Stimulated activated CD4-positive, alpha-beta T cell treated with anti-CD3 and anti-CD28 coated beads, Interleukin-1b, Interleukin-23, amount 100 ng/mL, for 4 hours (primary cell): ENCODE measurements around the gene WWP2.

Experiments
- DNase-seq, 2 donors: peaks; one replicate each; pipeline ENCODE4 v3.0.0-alpha.2; 2020; ENCODE audit warnings: low read depth in 2 of 2

Gene WWP2

GRCh38 chr16:69889295-69889964, 127.3 kb downstream of the WWP2 start:
- DNase-seq: no peak

GRCh38 chr16:69890114-69890891, 128.2 kb downstream of the WWP2 start:
- no peak for DNase-seq

GRCh38 chr16:69890892-69891282, 128.8 kb downstream of the WWP2 start:
- DNase-seq: no peak

- DNase-seq: no peak
Measured at GRCh38 chr16:69892378-69892777, 130.2 kb downstream of the WWP2 start.

- DNase-seq: no peak
Measured at GRCh38 chr16:69893106-69893505, 131.0 kb downstream of the WWP2 start.

GRCh38 chr16:69894676-69895075, 132.5 kb downstream of the WWP2 start:
- no peak for DNase-seq

GRCh38 chr16:69903865-69904415, 141.8 kb downstream of the WWP2 start:
- DNase-seq: no peak

- DNase-seq: no peak
Measured at GRCh38 chr16:69904495-69905170, 142.5 kb downstream of the WWP2 start.

- no peak for DNase-seq
Measured at GRCh38 chr16:69905171-69905555, 143.0 kb downstream of the WWP2 start.

- DNase-seq: no peak
Measured at GRCh38 chr16:69906838-69907401, 144.8 kb downstream of the WWP2 start.

- DNase-seq: no peak
Measured at GRCh38 chr16:69909043-69909442, 146.9 kb downstream of the WWP2 start.

GRCh38 chr16:69909760-69910159, 147.6 kb downstream of the WWP2 start:
- DNase-seq: no peak

- DNase-seq: no peak
Measured at GRCh38 chr16:69910964-69911363, 148.8 kb downstream of the WWP2 start.

GRCh38 chr16:69916462-69916861, 154.3 kb downstream of the WWP2 start:
- DNase-seq: no peak

GRCh38 chr16:69917311-69917710, 155.2 kb downstream of the WWP2 start:
- no peak for DNase-seq

GRCh38 chr16:69917739-69918138, 155.6 kb downstream of the WWP2 start:
- no peak for DNase-seq

- no peak for DNase-seq
Measured at GRCh38 chr16:69918241-69918640, 156.1 kb downstream of the WWP2 start.

GRCh38 chr16:69921127-69921526, 159.0 kb downstream of the WWP2 start:
- DNase-seq: no peak

- DNase-seq: no peak
Measured at GRCh38 chr16:69922200-69922599, 160.1 kb downstream of the WWP2 start.

GRCh38 chr16:69924041-69924775, 162.1 kb downstream of the WWP2 start:
- no peak for DNase-seq

GRCh38 chr16:69924777-69925191, 162.7 kb downstream of the WWP2 start:
- no peak for DNase-seq

GRCh38 chr16:69925311-69925710, 163.2 kb downstream of the WWP2 start:
- no peak for DNase-seq
